GM18498 (cell line): ENCODE results near the gene TPPP2.

Source experiments
- ATAC-seq: cut with Tn5 transposase; IDR thresholded peaks from one replicate; pipeline ENCODE4 v1.9.1; 2021; ENCODE audit warnings: mild to moderate bottlenecking, moderate library complexity; ENCODE audit not compliant: unreplicated experiment

Gene TPPP2

GRCh38 chr14:21016413-21017190 lies 13.4 kb upstream of the TPPP2 start:
- no peak for ATAC-seq

- ATAC-seq: no peak
Observed at GRCh38 chr14:21017528-21018245, 12.3 kb upstream of the TPPP2 start.

GRCh38 chr14:21018286-21018685 lies 11.7 kb upstream of the TPPP2 start:
- no peak for ATAC-seq

GRCh38 chr14:21018781-21019180 lies 11.2 kb upstream of the TPPP2 start:
- no peak for ATAC-seq

- no peak for ATAC-seq
Observed at GRCh38 chr14:21019366-21019765, 10.7 kb upstream of the TPPP2 start.

- no peak for ATAC-seq
Observed at GRCh38 chr14:21020977-21021545, 9.0 kb upstream of the TPPP2 start.

GRCh38 chr14:21022686-21023085 lies 7.3 kb upstream of the TPPP2 start:
- no peak for ATAC-seq

GRCh38 chr14:21023174-21023573 lies 6.8 kb upstream of the TPPP2 start:
- ATAC-seq: no peak

- no peak for ATAC-seq
Observed at GRCh38 chr14:21023817-21024584, 6.0 kb upstream of the TPPP2 start.

GRCh38 chr14:21024585-21025370 lies 5.2 kb upstream of the TPPP2 start, which contains the start of gene NDRG2:
NDRG2 (minus strand) TSS chr14:21025061; CDS start chr14:21023315, 1,746 bp downstream.
- peak; percentile 56 for ATAC-seq

GRCh38 chr14:21025371-21026273 lies 4.4 kb upstream of the TPPP2 start:
- ATAC-seq: no peak

GRCh38 chr14:21026274-21026987 lies 3.6 kb upstream of the TPPP2 start:
- no peak for ATAC-seq

GRCh38 chr14:21026988-21027315 lies 3.1 kb upstream of the TPPP2 start:
- no peak for ATAC-seq

GRCh38 chr14:21030531-21030930 lies 514 bp downstream of the TPPP2 start:
- ATAC-seq: no peak

GRCh38 chr14:21032326-21033132 lies 2.5 kb downstream of the TPPP2 start:
- ATAC-seq: no peak

GRCh38 chr14:21033133-21033698 lies 3.2 kb downstream of the TPPP2 start:
- ATAC-seq: no peak

- ATAC-seq: no peak
Observed at GRCh38 chr14:21034707-21035106, 4.7 kb downstream of the TPPP2 start, which contains the start of gene RNASE13. RNASE13 (minus strand) TSS chr14:21034807; CDS start chr14:21034288, 519 bp downstream.

GRCh38 chr14:21036751-21037150 lies 6.7 kb downstream of the TPPP2 start:
- ATAC-seq: no peak
